HL-60 (cell line): ENCODE results near the gene TNFAIP8.

ENCODE experiments used
- DNase-seq, 2 experiments: peaks; one replicate each; pipeline ENCODE4 v3.0.0-alpha.2; 2010 to 2020; ENCODE audit warnings: low read depth in 1 of 2, low spot score in 1 of 2
- H3K27ac ChIP-seq: fragments of 250-450 bp; sonication (Bioruptor Pico); replicated peaks from 2 replicates; pipeline ENCODE4 v1.5.1; 2020; ENCODE audit warnings: mild to moderate bottlenecking, moderate library complexity
- H3K27me3 ChIP-seq: fragments of 250-450 bp; sonication (Bioruptor Pico); 2 replicates; pipeline ENCODE4 v1.5.1; 2021; ENCODE audit warnings: mild to moderate bottlenecking, moderate library complexity; ENCODE audit not compliant: insufficient read depth, poor library complexity, severe bottlenecking
- H3K4me3 ChIP-seq: replicated peaks from 2 replicates; pipeline ENCODE4 v1.5.1; 2011; ENCODE audit warnings: mild to moderate bottlenecking, control low read depth, low read length; ENCODE audit not compliant: insufficient read depth
- GABPA ChIP-seq: IDR thresholded peaks from 2 replicates; pipeline ENCODE4 v1.6.1; 2012; ENCODE audit warnings: low read depth
- POLR2AphosphoS5 ChIP-seq: IDR thresholded peaks from 2 replicates; pipeline ENCODE4 v1.6.1; 2012; ENCODE audit warnings: low read depth
- REST ChIP-seq: IDR thresholded peaks from 2 replicates; pipeline ENCODE4 v1.6.1; 2012; ENCODE audit warnings: low read depth; ENCODE audit not compliant: insufficient replicate concordance
- SPI1 ChIP-seq: IDR thresholded peaks from 2 replicates; pipeline ENCODE4 v1.6.1; 2012; ENCODE audit warnings: low read depth, mild to moderate bottlenecking, borderline replicate concordance
- TF ChIP-seq, protein P1 (sequence below): IDR thresholded peaks from one replicate; pipeline ENCODE4 v1.5.1; 2011; ENCODE audit warnings: low read length, control low read depth, inconsistent platforms; ENCODE audit not compliant: insufficient read depth

TNFAIP8 gene

DNA sequence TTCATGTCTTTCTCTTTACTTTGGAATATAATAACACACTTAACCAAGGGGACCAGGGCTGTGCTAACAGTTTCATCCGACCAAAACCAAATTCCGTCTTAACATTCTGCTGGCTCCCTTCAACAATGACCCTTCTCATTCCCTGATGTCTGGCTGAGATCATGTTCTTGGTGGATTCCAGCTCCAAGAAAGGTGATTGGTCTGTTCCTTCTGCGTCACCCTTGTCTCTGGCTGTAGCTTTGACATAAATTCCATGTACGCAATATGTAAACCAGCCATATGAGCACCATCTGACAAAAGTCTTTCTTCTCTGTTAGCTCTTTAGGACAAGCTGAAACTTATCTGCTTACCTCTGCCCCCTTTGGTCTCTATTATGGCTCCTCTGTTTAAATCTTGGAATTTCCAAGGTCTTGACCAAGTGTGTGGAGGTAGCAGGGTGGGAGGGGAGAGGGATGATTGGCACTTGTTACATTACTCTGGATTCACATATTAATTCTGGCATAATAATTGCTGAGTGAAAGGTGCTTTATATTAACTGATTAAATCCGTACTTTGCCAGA, 50.8 kb downstream of the TNFAIP8 start:
- DNase-seq, result no peak
- no peaks in the 10 kb centered on the region for H3K27me3 ChIP-seq
- TF ChIP-seq SPI1 (no peak), GABPA (no peak), REST (no peak), POLR2AphosphoS5 (no peak)
- TF ChIP-seq, protein P1, sequence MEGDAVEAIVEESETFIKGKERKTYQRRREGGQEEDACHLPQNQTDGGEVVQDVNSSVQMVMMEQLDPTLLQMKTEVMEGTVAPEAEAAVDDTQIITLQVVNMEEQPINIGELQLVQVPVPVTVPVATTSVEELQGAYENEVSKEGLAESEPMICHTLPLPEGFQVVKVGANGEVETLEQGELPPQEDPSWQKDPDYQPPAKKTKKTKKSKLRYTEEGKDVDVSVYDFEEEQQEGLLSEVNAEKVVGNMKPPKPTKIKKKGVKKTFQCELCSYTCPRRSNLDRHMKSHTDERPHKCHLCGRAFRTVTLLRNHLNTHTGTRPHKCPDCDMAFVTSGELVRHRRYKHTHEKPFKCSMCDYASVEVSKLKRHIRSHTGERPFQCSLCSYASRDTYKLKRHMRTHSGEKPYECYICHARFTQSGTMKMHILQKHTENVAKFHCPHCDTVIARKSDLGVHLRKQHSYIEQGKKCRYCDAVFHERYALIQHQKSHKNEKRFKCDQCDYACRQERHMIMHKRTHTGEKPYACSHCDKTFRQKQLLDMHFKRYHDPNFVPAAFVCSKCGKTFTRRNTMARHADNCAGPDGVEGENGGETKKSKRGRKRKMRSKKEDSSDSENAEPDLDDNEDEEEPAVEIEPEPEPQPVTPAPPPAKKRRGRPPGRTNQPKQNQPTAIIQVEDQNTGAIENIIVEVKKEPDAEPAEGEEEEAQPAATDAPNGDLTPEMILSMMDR, result no peak
- H3K27ac ChIP-seq, result no peak overlapping the region
- H3K4me3 ChIP-seq, result no peak overlapping the region

DNA sequence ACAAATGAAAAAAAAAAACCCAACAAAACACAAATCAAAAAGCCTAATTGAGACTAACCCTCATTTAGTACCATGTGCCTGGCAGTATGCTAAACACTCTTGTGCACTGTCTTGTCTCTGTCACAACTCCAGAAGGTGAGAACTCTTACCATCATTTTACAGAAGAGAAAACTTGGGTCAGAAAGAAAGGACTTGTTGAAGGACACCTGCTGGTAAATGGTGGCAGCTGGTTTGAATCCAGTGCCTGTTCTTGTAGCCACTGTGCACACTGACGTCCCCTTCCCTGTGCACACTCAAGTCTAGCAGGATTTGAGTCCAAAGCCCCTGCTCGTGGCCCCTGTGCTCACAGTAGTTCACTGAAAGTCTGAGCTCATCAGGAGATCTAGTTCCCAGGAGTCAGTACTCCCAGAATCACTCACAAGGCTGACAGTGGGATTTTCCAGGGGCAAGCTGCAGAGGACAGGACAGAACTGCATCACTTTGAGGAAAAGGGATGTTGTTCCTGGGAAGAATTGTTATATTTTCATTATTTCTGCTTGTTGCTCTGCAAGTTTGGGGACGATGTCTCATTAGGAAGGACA, 53.5 kb downstream of the TNFAIP8 start:
- TF ChIP-seq GABPA (no peak), REST (no peak), SPI1 (no peak), POLR2AphosphoS5 (no peak)
- TF ChIP-seq, protein P1, result no peak
- Histone ChIP-seq H3K27ac (no peak overlapping the region), H3K4me3 (no peak overlapping the region), H3K27me3 (no peaks in the 10 kb centered on the region)
- DNase-seq, result no peak

DNA sequence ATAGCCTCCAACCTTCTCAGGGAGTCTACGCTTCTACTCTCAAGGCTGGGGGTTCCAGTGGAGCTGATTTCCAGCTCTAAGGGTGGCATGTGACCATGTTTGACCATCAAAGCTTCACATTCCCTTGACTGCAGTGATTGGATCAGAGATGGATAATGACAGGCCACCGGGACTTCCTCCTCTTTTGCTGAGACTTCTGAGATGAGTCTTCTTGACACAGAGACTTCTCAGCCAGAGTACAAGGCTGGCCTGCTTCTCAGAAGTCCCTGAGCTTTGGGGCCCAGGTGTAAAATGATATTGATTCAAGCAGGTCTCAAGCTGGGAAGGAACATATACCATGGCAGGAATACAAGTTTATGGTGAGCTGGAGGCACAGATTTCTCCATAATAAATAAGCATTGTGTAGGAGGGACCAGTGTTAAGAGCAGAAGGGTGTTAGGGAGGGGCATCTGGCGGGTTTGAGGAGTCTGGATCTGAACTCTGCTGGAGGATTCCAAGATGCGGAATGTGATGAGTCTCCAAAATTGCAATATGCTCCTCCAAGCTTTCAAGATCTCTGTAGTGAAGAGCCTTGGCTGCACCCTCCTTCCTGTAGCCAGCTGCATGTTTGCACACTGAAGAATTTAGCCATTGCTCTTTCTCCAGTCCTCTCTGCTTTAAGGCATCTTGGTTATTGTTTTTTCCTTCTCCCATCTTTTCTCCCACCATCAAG, 54.8 kb downstream of the TNFAIP8 start:
- no peaks in the 10 kb centered on the region for H3K27me3 ChIP-seq
- no peak overlapping the region for H3K27ac ChIP-seq
- TF ChIP-seq REST (no peak), GABPA (no peak), POLR2AphosphoS5 (no peak), SPI1 (no peak)
- TF ChIP-seq, protein P1, result no peak
- H3K4me3 ChIP-seq, result no peak overlapping the region
- no peak for DNase-seq
